AG04450 (cell line): ENCODE results near the gene CREG1. TPM values are rescaled to one million over a fixed set of nuclear protein-coding genes. Genes with fewer than 3 reads are reported as not detected.
"Not testable (repeated sequence)": the region's sequence is repeated elsewhere in the genome, so short reads cannot be mapped to it uniquely, and the experiment has no call there.

Experiments
- CTCF ChIA-PET: fragments of 300-600, 350-600 bp; formaldehyde crosslinking; extraction: SDS; loops from one replicate; lab custom pipeline; 2022; ENCODE audit warnings: antibody characterized with exemption, inconsistent platforms; lab: Charles Lee
- POLR2A ChIA-PET: fragments of 350-600 bp; formaldehyde crosslinking; extraction: SDS; loops from one replicate; lab custom pipeline; 2021; ENCODE audit warnings: antibody characterized with exemption, inconsistent platforms; lab: Yijun Ruan, JAX
- DNase-seq: peaks from one replicate; pipeline ENCODE4 v3.0.0-alpha.2; 2011; ENCODE audit warnings: low read depth, low spot score
- H3K27ac ChIP-seq: one replicate; pipeline ENCODE4 v1.5.1; 2012; ENCODE audit warnings: low read depth, low read length, control low read depth
- H3K27me3 ChIP-seq: one replicate; pipeline ENCODE4 v1.6.0; 2012; ENCODE audit warnings: low read length; ENCODE audit not compliant: control insufficient read depth, insufficient read depth
- H3K4me3 ChIP-seq: 2 replicates; pipeline ENCODE4 v1.5.1; 2011; ENCODE audit warnings: mild to moderate bottlenecking, low read depth, low read length, control low read depth
- H3K9me3 ChIP-seq: 2 replicates; pipeline ENCODE4 v1.5.1; 2012; ENCODE audit warnings: low read length; ENCODE audit not compliant: control insufficient read depth, insufficient read depth
- CTCF ChIP-seq: IDR thresholded peaks from 2 replicates; pipeline ENCODE4 v1.5.1; 2011; ENCODE audit warnings: low read depth, low read length, control low read depth, inconsistent platforms
- polyA plus RNA-seq: library from polyadenylated mRNA; depleted of rRNA; stranded (reverse); fragments of >200 nt; gene quantifications from 2 replicates; pipeline ENCODE4 v1.2.3, GENCODE V29; 2011

Gene CREG1
- polyA plus RNA-seq, 1 experiment = 31.2 TPM

GRCh38 chr1:167561753-167562152, 8.2 kb upstream of the CREG1 start:
- no peak overlapping the region for H3K27ac ChIP-seq
- H3K9me3 ChIP-seq = no peaks in the 10 kb centered on the region
- POLR2A ChIA-PET = no interaction called here
- CTCF ChIA-PET = interaction anchor here (0.6 to 3.2 kb wide), 2 partner anchors 126 to 292 kb away, joined by 3 to 18 read pairs; no protein-coding TSS in a partner anchor
- DNase-seq = no peak
- TF ChIP-seq CTCF = no peak
- H3K27me3 ChIP-seq = peaks cover 6% of the 10 kb centered on the region
- no peak overlapping the region for H3K4me3 ChIP-seq

- ChIA-PET CTCF (interaction anchor here (0.5 to 8.3 kb wide), 13 partner anchors 8 to 497 kb away, joined by 3 to 103 read pairs (median 5); partner anchors contain the start of gene POU2F1), POLR2A (no interaction called here)
- Histone ChIP-seq H3K9me3 (no peaks in the 10 kb centered on the region; the same call in 1 of the 2 replicates), H3K27ac (no peak overlapping the region), H3K4me3 (no peak overlapping the region), H3K27me3 (peaks cover 12% of the 10 kb centered on the region)
- no peak for DNase-seq
- peak; percentile 84 for TF ChIP-seq CTCF
Measured at GRCh38 chr1:167555971-167556714, 2.6 kb upstream of the CREG1 start.

GRCh38 chr1:167555072-167555471, 1.5 kb upstream of the CREG1 start:
- H3K27ac ChIP-seq, H3K9me3 ChIP-seq, DNase-seq, H3K4me3 ChIP-seq, POLR2A ChIA-PET: not testable (repeated sequence)
- peaks cover 12% of the 10 kb centered on the region for H3K27me3 ChIP-seq
- CTCF ChIA-PET = interaction anchor here (0.5 to 8.3 kb wide), 9 partner anchors 10 to 685 kb away, joined by 3 to 103 read pairs (median 7); partner anchors contain the start of gene POU2F1

- Histone ChIP-seq H3K27ac (no peak overlapping the region), H3K27me3 (peaks cover 10% of the 10 kb centered on the region), H3K4me3 (peak overlapping the region; percentile 60), H3K9me3 (no peaks in the 10 kb centered on the region; the same call in 1 of the 2 replicates)
- ChIA-PET POLR2A (interaction anchor here (0.9 kb wide), 2 partner anchors 160 to 334 kb away, joined by 3 read pairs; partner anchors contain the start of gene POU2F1), CTCF (interaction anchor here (0.9 to 8.3 kb wide), 7 partner anchors 9 to 1640 kb away, joined by 3 to 103 read pairs (median 3); no protein-coding TSS in a partner anchor)
- TF ChIP-seq CTCF = no peak
- DNase-seq = no peak
Measured at GRCh38 chr1:167554028-167554779, 642 bp upstream of the CREG1 start.

GRCh38 chr1:167551362-167551761, 2.2 kb downstream of the CREG1 start:
- POLR2A ChIA-PET = no interaction called here
- H3K27ac ChIP-seq = no peak overlapping the region
- H3K9me3 ChIP-seq = no peaks in the 10 kb centered on the region; the same call in 1 of the 2 replicates
- H3K27me3 ChIP-seq = peaks cover 6% of the 10 kb centered on the region
- TF ChIP-seq CTCF = no peak
- no peak for DNase-seq
- CTCF ChIA-PET = interaction anchor here (1.7 to 8.3 kb wide), 3 partner anchors 11 to 331 kb away, joined by 9 to 103 read pairs (median 9); partner anchors contain the start of gene POU2F1
- no peak overlapping the region for H3K4me3 ChIP-seq
